Ovary (tissue), 9 donors: ENCODE results near the gene FAM237B. TPM values are rescaled to one million over a fixed set of nuclear protein-coding genes. Genes with fewer than 3 reads are reported as not detected.
"Not testable (repeated sequence)": the region's sequence is repeated elsewhere in the genome, so short reads cannot be mapped to it uniquely, and the experiment has no call there.

Source experiments
- DNase-seq, 5 donors: peaks; one replicate each; pipeline ENCODE4 v3.0.0-alpha.2; 2019 to 2020
- H3K27ac ChIP-seq, 2 donors: fragments of 200-600 bp; one replicate each; pipeline versions ENCODE4 v1.5.1 to v1.8.0; 2019 to 2022
- H3K27me3 ChIP-seq: fragments of 200-600 bp; one replicate; pipeline ENCODE4 v1.8.0; 2022
- H3K36me3 ChIP-seq: fragments of 200-600 bp; sonication (generic); one replicate; pipeline ENCODE4 v1.5.1; 2019
- H3K4me1 ChIP-seq: one replicate; pipeline ENCODE4 v1.8.1; 2013; ENCODE audit warnings: mild to moderate bottlenecking, moderate library complexity; ENCODE audit not compliant: insufficient read depth
- H3K4me3 ChIP-seq: fragments of 200-600 bp; sonication (generic); one replicate; pipeline ENCODE4 v1.5.1; 2017
- H3K9me3 ChIP-seq, 2 donors: fragments of 200-600 bp in 1 of 2; sonication (generic) in 1 of 2; one replicate each; pipeline versions ENCODE4 v1.5.1 to v1.8.1; 2013 to 2019; ENCODE audit warnings: mild to moderate bottlenecking in 1 of 2, moderate library complexity in 1 of 2
- EP300 ChIP-seq: sonication (generic); formaldehyde crosslinking; IDR thresholded peaks from one replicate; pipeline ENCODE4 v1.6.1; 2017; ENCODE audit warnings: antibody characterized with exemption
- POLR2A ChIP-seq: fragments of 450-650 bp; IDR thresholded peaks from one replicate; pipeline ENCODE4 v1.6.1; 2017; ENCODE audit warnings: antibody characterized with exemption, mild to moderate bottlenecking, moderate library complexity
- whole genome bisulfite sequencing, 3 donors: extraction: QIAGEN DNeasy Blood & Tissue Kit in 1 of 3; methylation state at CpG; one replicate each; pipeline versions ENCODE4 v1.1.5 to v1.1.7; 2013 to 2017; 5-methylcytosine and 5-hydroxymethylcytosine counted together
- intact Hi-C, 4 donors: fragments of 100-400 bp; cut with DNase I; formaldehyde crosslinking; loops; one replicate each; pipeline versions ENCODE4 v1.11.0 to v1.15.1; 2022 to 2023
- polyA plus RNA-seq, 2 donors: library from polyadenylated mRNA; stranded (reverse); fragments of 200-250 nt in 1 of 2; fragments of 350-450 nt in 1 of 2; fragmentation: Illumina TruSeq in 1 of 2; extraction: RNeasy Lipid Tissue Mini Kit (QIAGEN cat#74804) in 1 of 2; gene quantifications; one replicate each; pipeline ENCODE4 v1.2.3, GENCODE V29; 2013 to 2014
- total RNA-seq, 7 donors: library from RNA; depleted of rRNA in 2 of 7; stranded (reverse); fragments of >200 nt in 2 of 7; fragmentation: NEBNext Ultra II Directional in 3 of 7; extraction: Animal tissue kit (Norgen Biotek cat#: 25700) in 3 of 7; gene quantifications; one replicate each; pipeline versions ENCODE4 v1.1.0 to v1.2.4, GENCODE V29; 2016 to 2023
- TF ChIP-seq, protein P1 (sequence below), 3 donors: fragments of 450-650 bp in 2 of 3; fragments of 200-600 bp in 1 of 3; IDR thresholded peaks; one replicate each; pipeline versions ENCODE4 v1.5.1 to v1.8.0; 2016 to 2022; ENCODE audit warnings: antibody characterized with exemption in 3 of 3, mild to moderate bottlenecking in 1 of 3
- donor health status: DM: no; HTN: no; CAD: no; lungs with moderate emphysema.
- donor health status: DM: no; HTN: no; CAD: no.
- donor health status: Bipolar disorder and iron deficiency.
- donor health status: DM: yes; HTN: yes; CAD: no.
- donor health status: DM: no; HTN: no; CAD: no.
- donor health status: DM: yes; HTN: yes; CAD: no.

Gene FAM237B
- total and polyA plus RNA-seq, 9 donors = not detected

GRCh38 chr7:90346336-90347125 lies 25.4 kb upstream of the FAM237B start, which contains the start of gene GTPBP10:
Gene GTPBP10 (plus strand): TSS chr7:90346716. CDS start chr7:90346742, 26 bp downstream.
- 0 to 1% (median 1%) methylated on average over 37 of the region's 37 CpGs for WGBS, 3 donors
- Histone ChIP-seq H3K4me3 (peak within 1 kb of the TSS; percentile 56), H3K4me1 (peaks cover 4% of the 10 kb centered on the region), H3K36me3 (no peaks in the 10 kb centered on the region), H3K27me3 (no peaks in the 10 kb centered on the region), H3K9me3 (no peaks in the 10 kb centered on the region), H3K27ac (peak within 1 kb of the TSS in 1 of 2 donors; percentile 62)
- peak; percentile 91 to 96 (median 94) for DNase-seq
- TF ChIP-seq, protein P1, sequence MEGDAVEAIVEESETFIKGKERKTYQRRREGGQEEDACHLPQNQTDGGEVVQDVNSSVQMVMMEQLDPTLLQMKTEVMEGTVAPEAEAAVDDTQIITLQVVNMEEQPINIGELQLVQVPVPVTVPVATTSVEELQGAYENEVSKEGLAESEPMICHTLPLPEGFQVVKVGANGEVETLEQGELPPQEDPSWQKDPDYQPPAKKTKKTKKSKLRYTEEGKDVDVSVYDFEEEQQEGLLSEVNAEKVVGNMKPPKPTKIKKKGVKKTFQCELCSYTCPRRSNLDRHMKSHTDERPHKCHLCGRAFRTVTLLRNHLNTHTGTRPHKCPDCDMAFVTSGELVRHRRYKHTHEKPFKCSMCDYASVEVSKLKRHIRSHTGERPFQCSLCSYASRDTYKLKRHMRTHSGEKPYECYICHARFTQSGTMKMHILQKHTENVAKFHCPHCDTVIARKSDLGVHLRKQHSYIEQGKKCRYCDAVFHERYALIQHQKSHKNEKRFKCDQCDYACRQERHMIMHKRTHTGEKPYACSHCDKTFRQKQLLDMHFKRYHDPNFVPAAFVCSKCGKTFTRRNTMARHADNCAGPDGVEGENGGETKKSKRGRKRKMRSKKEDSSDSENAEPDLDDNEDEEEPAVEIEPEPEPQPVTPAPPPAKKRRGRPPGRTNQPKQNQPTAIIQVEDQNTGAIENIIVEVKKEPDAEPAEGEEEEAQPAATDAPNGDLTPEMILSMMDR (IDR thresholded peaks at IDR 0.05) = peak; percentile 55 to 92 (median 91)
- TF ChIP-seq EP300 (no peak), POLR2A (peak; percentile 57)
- intact Hi-C loops = no loop called here

- 3 to 5% (median 3%) methylated on average over 18 of the region's 18 CpGs for WGBS, 3 donors
- Histone ChIP-seq H3K4me3 (peak overlapping the region; percentile 56), H3K36me3 (no peaks in the 10 kb centered on the region), H3K27me3 (no peaks in the 10 kb centered on the region), H3K9me3 (no peaks in the 10 kb centered on the region), H3K27ac (peak overlapping the region in 1 of 2 donors; percentile 62), H3K4me1 (peaks cover 4% of the 10 kb centered on the region)
- intact Hi-C loops = no loop called here
- no peak for TF ChIP-seq EP300
- TF ChIP-seq POLR2A = no peak
- DNase-seq = peak in 1 of 5 donors; percentile 18
Observed at GRCh38 chr7:90345595-90346335, 24.7 kb upstream of the FAM237B start.

GRCh38 chr7:90345016-90345415 lies 23.9 kb upstream of the FAM237B start:
- H3K9me3 ChIP-seq = no peaks in the 10 kb centered on the region
- no peak for TF ChIP-seq POLR2A
- TF ChIP-seq, protein P1 (IDR thresholded peaks at IDR 0.05) = no peak
- no peak for TF ChIP-seq EP300
- no peak for DNase-seq
- H3K36me3 ChIP-seq = no peaks in the 10 kb centered on the region
- peak overlapping the region in 1 of 2 donors; percentile 62 for H3K27ac ChIP-seq
- peaks cover 4% of the 10 kb centered on the region for H3K4me1 ChIP-seq
- H3K27me3 ChIP-seq = no peaks in the 10 kb centered on the region
- intact Hi-C loops = no loop called here
- no peak overlapping the region for H3K4me3 ChIP-seq

DNA sequence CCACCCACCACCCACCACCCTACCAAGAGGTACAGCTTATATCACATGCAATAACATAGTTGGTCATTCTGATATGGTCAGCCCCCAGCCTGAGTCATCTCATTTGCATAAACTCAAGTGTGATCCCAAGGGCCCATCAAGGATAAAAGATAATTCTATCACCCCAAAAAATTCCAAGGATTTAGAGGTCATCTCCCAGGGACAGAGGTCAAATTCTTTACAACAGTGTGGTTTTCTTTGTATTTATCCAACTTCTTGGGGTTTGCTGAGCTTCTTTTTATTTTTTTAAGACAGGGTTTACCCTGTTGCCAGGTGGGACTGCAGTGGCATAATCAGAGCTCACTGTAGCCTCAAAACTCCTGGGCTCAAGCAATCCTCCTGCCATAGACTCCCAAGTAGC lies 16.0 kb upstream of the FAM237B start:
- H3K4me3 ChIP-seq = no peak overlapping the region
- no peak for TF ChIP-seq EP300
- TF ChIP-seq, protein P1 (IDR thresholded peaks at IDR 0.05) = no peak
- no peak for TF ChIP-seq POLR2A
- intact Hi-C loops = no loop called here
- H3K36me3 ChIP-seq = no peaks in the 10 kb centered on the region
- no peak overlapping the region for H3K27ac ChIP-seq
- no peaks in the 10 kb centered on the region for H3K27me3 ChIP-seq
- H3K9me3 ChIP-seq = no peaks in the 10 kb centered on the region
- no peaks in the 10 kb centered on the region for H3K4me1 ChIP-seq
- DNase-seq = no peak

DNA sequence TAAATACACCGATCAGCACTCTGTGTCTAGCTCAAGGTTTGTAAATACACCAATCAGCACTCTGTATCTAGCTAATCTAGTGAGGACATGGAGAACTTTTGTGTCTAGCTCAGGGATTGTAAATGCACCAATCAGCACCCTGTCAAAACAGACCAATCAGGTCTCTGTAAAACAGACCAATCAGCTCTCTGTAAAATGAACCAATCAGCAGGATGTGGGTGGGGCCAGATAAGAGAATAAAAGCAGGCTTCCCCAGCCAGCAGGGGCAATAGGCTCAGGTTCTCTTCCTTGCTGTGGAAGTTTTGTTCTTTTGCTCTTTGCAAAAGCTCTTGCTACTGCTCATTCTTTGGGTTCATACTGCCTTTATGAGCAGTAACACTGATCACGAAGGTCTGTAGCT lies 13.8 kb upstream of the FAM237B start:
- H3K9me3 ChIP-seq, intact Hi-C loops, H3K36me3 ChIP-seq, H3K27ac ChIP-seq, H3K4me3 ChIP-seq, H3K27me3 ChIP-seq, H3K4me1 ChIP-seq, DNase-seq: not testable (repeated sequence)
- WGBS, 3 donors = 83 to 96% (median 89%) methylated on average over 2 of the region's 2 CpGs
